Measurements from ENCODE around the gene PPP1R3A. TPM values are rescaled to one million over a fixed set of nuclear protein-coding genes. Genes with fewer than 3 reads are reported as not detected.

Gene PPP1R3A
- total RNA-seq, 1 experiment from 2014 or later = 0.07 TPM

- ChIA-PET POLR2A (no interaction called here), CTCF (no interaction called here)
- H3K4me1 Mint-ChIP-seq = no peaks in the 10 kb centered on the region
- H3K36me3 Mint-ChIP-seq = no peaks in the 10 kb centered on the region
- ATAC-seq (no peak), DNase-seq (ENCODE audit: low spot score) (no peak)
- no peak overlapping the region for H3K4me3 Mint-ChIP-seq
- TF ChIP-seq E2F4 (CRISPR knock-in tag; IDR thresholded peaks at IDR 0.05; ENCODE audit: borderline replicate concordance, low read depth) (no peak), SOX15 (CRISPR knock-in tag; IDR thresholded peaks at IDR 0.05) (no peak), ZNF396 (CRISPR knock-in tag; IDR thresholded peaks at IDR 0.05; ENCODE audit: borderline replicate concordance) (no peak), ETV6 (CRISPR knock-in tag; IDR thresholded peaks at IDR 0.05) (no peak), SMAD4 (CRISPR knock-in tag; IDR thresholded peaks at IDR 0.05) (no peak), AR (CRISPR knock-in tag; IDR thresholded peaks at IDR 0.05) (no peak), ZBTB21 (CRISPR knock-in tag; IDR thresholded peaks at IDR 0.05; ENCODE audit: borderline replicate concordance) (no peak), E2F5 (CRISPR knock-in tag; IDR thresholded peaks at IDR 0.05) (no peak), ZNF232 (CRISPR knock-in tag; IDR thresholded peaks at IDR 0.05) (no peak), JAZF1 (CRISPR knock-in tag; IDR thresholded peaks at IDR 0.05) (no peak), ZMAT4 (CRISPR knock-in tag; IDR thresholded peaks at IDR 0.05) (no peak), GTF2I (CRISPR knock-in tag; conservative IDR thresholded peaks at IDR 0.05) (no peak), GABPB1 (CRISPR knock-in tag; IDR thresholded peaks at IDR 0.05) (no peak)
- H3K9me3 Mint-ChIP-seq = peaks cover 10% of the 10 kb centered on the region
- no peak overlapping the region for H3K27ac Mint-ChIP-seq
- H3K27me3 Mint-ChIP-seq (ENCODE audit: low read depth) = no peaks in the 10 kb centered on the region
These were observed 51.5 kb downstream of the PPP1R3A start for GRCh38 chr7:113867325-113867724.

GRCh38 chr7:113856010-113856409 is 62.8 kb downstream of the PPP1R3A start:
- H3K27me3 Mint-ChIP-seq (ENCODE audit: low read depth) = peaks cover 4% of the 10 kb centered on the region; the same call in 1 of the 2 replicates
- H3K27ac Mint-ChIP-seq = no peak overlapping the region
- DNase-seq (ENCODE audit: low spot score) = no peak
- CTCF ChIA-PET = no interaction called here
- no peak for ATAC-seq
- POLR2A ChIA-PET = no interaction called here
- H3K4me3 Mint-ChIP-seq = no peak overlapping the region
- H3K9me3 Mint-ChIP-seq = peaks cover 22% of the 10 kb centered on the region
- no peaks in the 10 kb centered on the region for H3K4me1 Mint-ChIP-seq
- H3K36me3 Mint-ChIP-seq = no peaks in the 10 kb centered on the region
- no peak for TF ChIP-seq ATF2 (CRISPR knock-in tag; IDR thresholded peaks at IDR 0.05; ENCODE audit: borderline replicate concordance, low read depth)
- no peak for TF ChIP-seq NFE2L1 (CRISPR knock-in tag; IDR thresholded peaks at IDR 0.05)
- TF ChIP-seq JUN (CRISPR knock-in tag; IDR thresholded peaks at IDR 0.05) = no peak
- TF ChIP-seq ZNF425 (CRISPR knock-in tag; conservative IDR thresholded peaks at IDR 0.05) = no peak
- no peak for TF ChIP-seq ZNF317 (CRISPR knock-in tag; IDR thresholded peaks at IDR 0.05; ENCODE audit: borderline replicate concordance, low read depth)
- TF ChIP-seq ZNF138 (CRISPR knock-in tag; conservative IDR thresholded peaks at IDR 0.05) = no peak
- TF ChIP-seq MXD4 (CRISPR knock-in tag; IDR thresholded peaks at IDR 0.05; ENCODE audit: borderline replicate concordance) = no peak
- TF ChIP-seq FOXJ3 (CRISPR knock-in tag; IDR thresholded peaks at IDR 0.05; ENCODE audit: borderline replicate concordance) = no peak
- TF ChIP-seq ZBTB21 (CRISPR knock-in tag; IDR thresholded peaks at IDR 0.05; ENCODE audit: borderline replicate concordance) = no peak
- no peak for TF ChIP-seq ATF6 (CRISPR knock-in tag; IDR thresholded peaks at IDR 0.05)
- no peak for TF ChIP-seq GABPB1 (CRISPR knock-in tag; IDR thresholded peaks at IDR 0.05)
